T47D (cell line): Measurements from ENCODE around the gene ARHGAP24.

Experiments used
- DNase-seq, 2 experiments: peaks; one replicate each; pipeline versions ENCODE4 v3.0.0 to v3.0.0-alpha.2; 2011 to 2012; ENCODE audit warnings: low read depth in 1 of 2, low spot score in 1 of 2
- JUND ChIP-seq: IDR thresholded peaks from 2 replicates; pipeline ENCODE4 v1.6.1; 2012; ENCODE audit warnings: low read depth
- in situ Hi-C: cut with HindIII; loops from 2 replicates; pipeline ENCODE4 v1.10.0; 2016; ENCODE audit warnings: low sequenced_read_pairs, low pct_unique_long_range_greater_than_20kb

Gene ARHGAP24

DNA sequence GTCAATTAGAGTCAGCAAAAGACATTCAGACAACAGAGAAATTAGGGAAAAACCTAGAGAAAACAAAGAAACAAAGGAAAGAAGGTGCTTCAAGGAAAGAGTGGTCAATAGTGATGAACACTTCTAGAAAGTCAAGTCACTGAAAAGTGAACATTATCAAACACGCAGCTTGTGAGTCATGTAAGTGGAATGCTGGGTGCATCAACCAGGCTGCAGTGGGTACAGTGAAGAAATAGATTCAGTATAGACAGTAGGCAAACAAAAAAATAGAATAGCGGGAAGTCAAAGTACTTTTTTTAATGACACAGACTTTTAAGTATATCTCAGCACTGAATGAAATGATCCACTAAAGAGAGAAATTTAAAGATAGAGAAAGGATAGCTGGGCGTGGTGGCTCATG is 245.8 kb downstream of the ARHGAP24 start:
- TF ChIP-seq JUND = no peak
- in situ Hi-C loops = no loop called here
- DNase-seq = no peak

DNA sequence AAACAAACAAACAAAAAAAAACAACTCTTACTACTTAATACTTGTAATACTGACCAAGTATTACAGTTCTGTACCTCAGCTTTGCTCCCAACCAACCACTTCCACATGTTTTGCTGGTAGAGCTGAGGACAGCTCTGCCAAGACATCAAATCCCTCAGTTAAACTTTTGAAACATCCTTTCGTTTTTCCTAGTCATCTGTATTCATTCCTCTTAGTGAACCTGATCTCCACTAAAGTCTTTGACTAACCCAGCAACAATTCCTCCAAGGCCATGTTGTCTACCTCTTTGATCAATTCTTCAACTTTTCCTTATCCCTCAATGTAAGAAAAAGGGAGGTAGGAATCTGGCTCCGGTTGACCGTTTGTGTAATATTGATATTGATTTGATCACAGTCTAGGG is 247.5 kb downstream of the ARHGAP24 start:
- no peak for DNase-seq
- in situ Hi-C loops = no loop called here
- no peak for TF ChIP-seq JUND

DNA sequence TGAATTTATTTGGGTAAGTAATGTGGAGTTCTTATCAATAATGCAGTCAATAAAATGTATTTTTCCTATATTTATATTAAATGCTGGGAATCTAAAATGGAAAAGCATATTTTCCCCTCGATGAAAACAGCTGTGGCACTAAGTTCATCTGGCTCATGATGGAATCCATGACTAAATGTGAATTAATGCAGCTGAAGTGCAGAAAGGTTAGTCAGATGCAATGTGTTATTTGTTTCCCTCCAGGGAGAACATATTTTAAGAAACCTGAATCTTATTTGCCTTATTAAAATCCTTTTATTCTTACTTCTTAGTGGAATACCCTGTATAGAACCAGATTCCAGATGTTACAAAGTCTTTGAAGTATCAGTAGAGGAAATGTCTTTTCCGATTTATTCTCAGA is 247.9 kb downstream of the ARHGAP24 start:
- no peak for DNase-seq
- in situ Hi-C loops = no loop called here
- no peak for TF ChIP-seq JUND

DNA sequence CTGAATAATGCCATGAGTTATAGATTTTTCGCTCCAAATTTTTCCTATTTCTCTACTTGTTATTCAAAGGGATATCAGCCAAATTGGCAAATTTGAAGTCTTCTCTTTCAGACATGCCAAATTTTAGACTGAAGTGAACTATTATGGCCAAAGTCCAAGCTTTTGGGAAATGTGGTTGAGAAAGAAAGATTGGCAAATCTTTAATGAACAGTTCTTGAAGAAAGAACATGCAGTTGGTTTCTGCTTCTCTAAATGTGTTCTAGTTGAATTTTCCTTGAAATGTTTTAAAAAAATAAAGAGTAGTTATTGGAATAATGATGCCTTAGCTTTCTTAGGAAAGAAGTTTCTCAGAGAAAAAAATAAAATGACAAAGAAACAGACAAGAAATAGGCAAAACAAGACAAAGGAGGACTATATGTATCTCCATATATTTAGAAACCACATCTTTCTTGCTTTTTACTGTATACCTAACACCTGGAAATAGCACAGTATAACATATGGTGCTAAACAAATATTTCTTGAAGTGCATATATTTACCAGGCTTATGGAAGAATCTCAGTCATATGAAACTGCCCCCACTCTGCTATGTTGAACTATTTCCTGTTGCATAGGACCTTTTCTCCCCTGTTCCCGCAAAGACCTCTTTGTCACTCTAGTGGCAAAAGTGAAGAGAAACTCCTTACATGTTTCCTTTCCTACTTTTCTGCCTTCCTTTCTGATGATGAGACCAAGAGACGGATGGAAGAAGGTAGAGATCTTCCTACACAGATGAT is 250.0 kb downstream of the ARHGAP24 start:
- TF ChIP-seq JUND = no peak
- DNase-seq = no peak
- in situ Hi-C loops = no loop called here

DNA sequence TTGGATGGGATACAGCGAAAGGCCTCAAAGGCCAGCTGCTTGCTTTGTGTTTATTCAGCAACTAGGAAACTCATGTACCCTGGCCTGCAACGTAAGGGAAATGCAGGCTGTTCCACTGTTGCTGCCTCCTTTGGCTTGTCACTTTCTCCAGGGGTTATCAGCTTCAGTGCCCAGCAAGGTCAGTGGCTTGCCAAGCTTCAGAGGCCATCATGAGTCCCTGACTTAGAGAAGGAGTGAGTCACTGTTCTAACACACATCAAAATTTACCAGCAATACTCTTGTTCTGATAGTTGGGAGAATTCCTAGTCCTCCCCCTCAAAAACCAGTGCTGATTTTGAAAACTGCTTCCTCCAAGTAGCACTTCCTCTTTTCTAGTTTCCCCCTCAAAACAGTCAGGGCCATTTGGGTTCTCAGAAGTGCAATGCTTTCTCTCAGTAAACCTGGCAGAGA is 250.8 kb downstream of the ARHGAP24 start:
- no peak for TF ChIP-seq JUND
- DNase-seq = no peak
- in situ Hi-C loops = no loop called here

DNA sequence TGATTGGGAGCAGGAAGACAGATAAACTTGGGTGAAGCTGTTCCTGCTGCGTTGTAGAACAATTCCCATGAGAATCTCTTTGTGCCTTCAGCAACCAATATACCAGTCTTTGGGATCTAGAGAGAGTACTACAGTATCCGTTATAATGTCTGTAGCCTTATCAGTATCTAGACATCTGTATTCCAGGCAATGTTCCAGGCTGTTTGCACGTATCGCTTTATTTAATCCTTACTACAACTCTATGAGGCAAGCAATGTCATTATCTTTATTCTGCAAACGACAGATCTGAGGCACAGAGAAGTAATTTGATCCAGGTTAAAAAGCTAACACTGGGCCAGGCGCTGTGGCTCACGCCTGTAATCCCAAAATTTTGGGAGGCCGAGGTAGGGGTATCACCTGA is 251.6 kb downstream of the ARHGAP24 start:
- in situ Hi-C loops = no loop called here

DNA sequence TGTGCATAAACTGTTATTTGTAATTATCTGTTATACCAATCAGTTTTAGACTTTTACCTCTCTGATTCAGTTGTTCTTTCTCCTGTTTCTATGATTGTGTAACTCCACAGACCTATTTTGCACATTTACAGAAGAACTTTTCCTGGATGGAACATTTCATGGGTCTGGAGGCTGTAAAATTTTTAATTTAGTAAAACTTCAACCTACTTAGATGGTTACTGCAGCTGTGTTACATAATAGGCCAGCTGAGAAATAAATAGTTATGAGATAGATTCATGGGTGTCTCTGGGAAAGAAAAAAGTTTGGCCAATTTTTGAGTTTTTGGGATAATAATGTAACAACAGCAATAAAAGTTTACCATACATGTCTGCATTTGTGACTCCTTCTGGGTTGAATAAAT is 253.5 kb downstream of the ARHGAP24 start:
- no peak for TF ChIP-seq JUND
- in situ Hi-C loops = no loop called here
- DNase-seq = no peak

More for the DNA sequence above, 251.6 kb downstream of the ARHGAP24 start:
- no peak for TF ChIP-seq JUND
- DNase-seq = no peak

DNA sequence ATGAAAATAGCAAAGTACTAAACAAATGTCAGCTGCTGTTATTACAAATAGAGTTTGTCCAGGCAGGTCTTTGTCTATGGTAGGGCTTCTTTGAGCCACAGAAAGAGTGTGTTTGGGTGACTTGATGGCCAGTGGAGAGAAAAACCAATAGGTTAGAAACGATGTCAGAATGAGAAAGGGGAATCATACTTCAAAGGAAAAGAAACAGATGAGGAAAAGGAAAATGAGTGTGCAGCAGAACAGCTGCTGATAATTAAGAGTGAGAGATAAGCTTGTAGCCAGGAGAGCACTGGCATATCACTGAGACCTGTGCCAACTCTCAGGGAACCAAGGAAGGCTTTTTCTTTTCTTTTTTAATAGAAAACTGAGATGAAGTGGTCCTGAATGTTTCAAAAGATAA is 257.2 kb downstream of the ARHGAP24 start:
- in situ Hi-C loops = no loop called here
- no peak for DNase-seq
- no peak for TF ChIP-seq JUND

DNA sequence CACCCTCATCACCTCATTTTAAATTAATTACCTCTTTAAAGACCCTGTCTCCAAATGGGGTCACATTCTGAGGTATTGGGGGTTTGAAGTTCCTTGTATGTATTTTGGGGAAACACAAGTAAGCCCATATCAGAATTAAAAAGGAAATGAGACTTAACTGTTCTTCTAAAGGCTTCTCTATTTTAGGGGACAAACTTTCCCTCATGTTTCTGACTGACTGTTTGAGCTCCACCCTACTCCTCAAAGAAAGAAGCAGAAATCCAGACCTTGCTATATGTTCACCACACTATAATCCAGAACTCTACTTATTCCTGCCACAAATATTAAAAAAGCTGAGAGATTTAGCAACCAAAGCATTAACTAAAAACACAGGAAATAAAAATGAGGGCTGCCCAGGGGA is 258.8 kb downstream of the ARHGAP24 start:
- in situ Hi-C loops = no loop called here
- no peak for DNase-seq
- TF ChIP-seq JUND = no peak

DNA sequence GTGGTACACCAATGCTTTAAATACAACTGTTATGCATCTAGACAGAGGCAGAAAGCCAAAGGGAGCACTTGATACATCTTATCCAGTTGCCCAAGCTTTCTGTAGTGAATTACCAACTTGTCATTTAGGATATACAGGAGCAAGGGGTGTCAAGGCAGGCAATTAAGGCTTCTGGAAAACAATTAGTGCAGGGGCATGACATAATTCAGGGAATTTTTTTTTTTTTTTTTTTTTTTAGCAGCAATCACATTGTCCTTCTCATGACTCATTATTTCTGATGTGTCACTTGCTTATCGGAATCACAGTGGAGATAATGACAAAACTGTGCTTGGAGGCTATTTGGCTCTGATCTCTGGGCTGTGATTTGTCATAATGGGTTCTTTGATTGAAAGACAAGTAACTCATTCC is 259.5 kb downstream of the ARHGAP24 start:
- in situ Hi-C loops = no loop called here
- no peak for DNase-seq
- TF ChIP-seq JUND = no peak

DNA sequence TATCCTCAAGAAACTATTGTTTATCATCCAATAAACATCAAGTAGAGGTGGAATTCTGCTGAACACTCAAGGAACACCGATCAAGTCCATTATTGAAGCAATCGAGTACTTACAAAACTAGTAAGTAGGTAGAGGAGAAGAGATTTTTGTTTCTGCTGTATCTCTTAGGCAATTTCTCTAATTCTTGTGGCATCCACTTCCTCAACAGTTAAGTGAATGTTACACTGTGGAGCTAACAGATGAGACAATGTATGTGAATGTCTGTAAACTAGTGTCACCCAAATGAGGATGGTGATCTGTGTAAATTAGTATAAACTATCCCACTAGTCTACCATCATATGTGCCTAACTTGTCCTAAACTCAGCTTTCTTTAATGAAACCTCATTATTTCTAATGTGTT is 261.6 kb downstream of the ARHGAP24 start:
- no peak for TF ChIP-seq JUND
- DNase-seq = no peak
- in situ Hi-C loops = no loop called here

DNA sequence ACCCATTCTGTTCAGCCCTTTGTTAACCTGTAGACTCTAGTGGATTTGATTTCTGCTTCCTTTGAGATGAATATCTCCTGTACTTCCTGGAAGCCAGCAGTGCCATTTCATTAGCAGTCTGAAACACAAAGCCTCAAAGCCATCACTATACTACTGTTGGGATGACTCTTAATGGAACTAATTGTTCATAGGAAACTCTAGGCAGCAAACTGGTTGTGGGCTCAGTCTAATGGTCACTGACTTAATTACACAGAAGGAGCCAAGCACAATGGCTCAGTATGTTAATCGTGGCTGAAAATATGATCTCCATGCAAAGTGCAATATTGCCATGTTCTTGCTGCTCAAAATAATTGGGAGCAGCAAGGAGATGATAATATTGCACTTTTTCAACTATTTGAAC is 262.3 kb downstream of the ARHGAP24 start:
- no peak for TF ChIP-seq JUND
- DNase-seq = no peak
- in situ Hi-C loops = no loop called here

DNA sequence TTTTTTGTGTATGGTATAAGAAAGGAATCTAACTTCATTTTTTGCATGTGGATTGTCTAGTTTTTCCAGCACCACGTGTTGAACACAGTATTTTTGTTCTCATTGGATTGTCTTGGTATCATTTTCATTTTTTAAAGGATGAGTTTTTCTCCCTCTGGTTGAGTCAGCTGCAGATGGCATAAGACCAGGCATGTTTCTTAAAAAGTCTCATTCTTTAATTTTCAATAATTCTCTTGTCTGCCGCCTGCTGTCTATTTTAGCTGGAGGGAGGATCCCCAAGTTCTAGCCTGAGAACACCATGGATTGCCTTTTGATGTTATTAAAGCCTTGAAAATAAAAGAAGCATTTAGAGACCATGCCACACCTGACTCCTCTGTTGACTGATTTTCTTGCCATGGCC is 263.8 kb downstream of the ARHGAP24 start:
- no peak for TF ChIP-seq JUND
- in situ Hi-C loops = no loop called here
- no peak for DNase-seq

DNA sequence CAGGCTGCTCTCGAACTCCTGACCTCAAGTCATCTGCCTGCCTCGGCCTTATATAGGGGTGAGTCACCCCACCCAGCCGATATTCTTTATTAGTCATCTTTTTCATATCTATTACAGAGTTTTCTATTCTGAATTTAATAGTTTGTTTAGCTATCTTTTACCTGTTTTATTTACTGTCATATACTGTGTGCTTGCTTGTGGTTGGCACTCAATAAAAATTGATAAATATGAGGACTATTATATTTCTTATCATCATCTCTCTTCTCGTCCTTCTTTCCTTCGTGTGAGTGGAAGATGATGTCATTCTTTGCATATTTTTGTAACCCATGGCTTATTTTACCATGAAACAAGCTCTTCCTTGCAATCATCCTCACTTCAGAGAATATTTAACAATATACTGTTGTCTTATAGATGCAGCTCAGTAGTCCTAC is 265.5 kb downstream of the ARHGAP24 start:
- no peak for DNase-seq
- no peak for TF ChIP-seq JUND
- in situ Hi-C loops = no loop called here
